ENCODE results near the gene ZNF8. TPM values are rescaled to one million over a fixed set of nuclear protein-coding genes. Genes with fewer than 3 reads are reported as not detected.
"Not testable (repeated sequence)": the region's sequence is repeated elsewhere in the genome, so short reads cannot be mapped to it uniquely, and the experiment has no call there.

Gene ZNF8
- polyA plus RNA-seq, 3 donors, result 6.1 to 6.6 (median 6.5) TPM

DNA sequence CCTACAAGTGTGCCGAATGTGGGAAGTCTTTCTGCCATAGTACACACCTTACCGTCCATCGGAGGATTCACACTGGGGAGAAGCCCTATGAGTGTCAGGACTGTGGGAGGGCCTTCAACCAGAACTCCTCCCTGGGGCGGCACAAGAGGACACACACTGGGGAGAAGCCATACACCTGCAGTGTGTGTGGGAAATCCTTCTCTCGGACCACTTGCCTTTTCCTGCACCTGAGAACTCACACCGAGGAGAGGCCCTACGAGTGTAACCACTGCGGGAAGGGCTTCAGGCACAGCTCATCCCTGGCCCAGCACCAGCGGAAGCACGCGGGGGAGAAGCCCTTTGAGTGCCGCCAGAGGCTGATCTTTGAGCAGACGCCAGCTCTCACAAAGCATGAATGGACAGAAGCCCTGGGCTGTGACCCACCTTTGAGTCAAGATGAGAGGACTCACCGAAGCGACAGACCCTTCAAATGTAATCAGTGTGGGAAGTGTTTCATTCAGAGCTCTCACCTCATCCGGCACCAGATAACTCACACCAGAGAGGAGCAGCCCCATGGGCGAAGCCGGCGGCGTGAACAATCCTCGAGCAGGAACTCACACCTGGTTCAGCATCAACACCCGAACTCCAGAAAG lies 16.1 kb downstream of the ZNF8 start:
- no peak for DNase-seq (ENCODE audit: low read depth in 3 of 3, low spot score in 2 of 3)

DNA sequence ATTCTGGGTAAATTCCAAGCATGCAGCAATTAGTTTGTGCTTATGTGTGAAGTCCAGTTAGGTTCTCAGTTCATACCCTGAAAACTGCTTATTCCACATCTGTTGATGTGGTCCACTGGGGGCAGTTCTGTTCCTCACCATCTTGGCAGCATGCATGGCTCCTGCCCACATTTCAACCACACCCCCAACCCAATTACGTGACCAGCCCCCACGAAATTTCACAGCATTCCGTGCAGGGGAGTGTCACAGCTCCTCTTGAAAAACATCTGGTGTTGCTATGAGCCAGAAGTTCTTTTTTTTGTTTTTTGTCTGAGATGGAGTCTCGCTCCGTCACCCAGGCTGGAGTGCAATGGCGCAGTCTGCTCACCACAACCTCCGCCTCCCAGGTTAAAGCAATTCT lies 17.3 kb downstream of the ZNF8 start:
- no peak for DNase-seq (ENCODE audit: low read depth in 3 of 3, low spot score in 2 of 3)

GRCh38 chr19:58300620-58301019 lies 21.9 kb downstream of the ZNF8 start:
- no peak for DNase-seq (ENCODE audit: low read depth in 3 of 3, low spot score in 2 of 3)

DNA sequence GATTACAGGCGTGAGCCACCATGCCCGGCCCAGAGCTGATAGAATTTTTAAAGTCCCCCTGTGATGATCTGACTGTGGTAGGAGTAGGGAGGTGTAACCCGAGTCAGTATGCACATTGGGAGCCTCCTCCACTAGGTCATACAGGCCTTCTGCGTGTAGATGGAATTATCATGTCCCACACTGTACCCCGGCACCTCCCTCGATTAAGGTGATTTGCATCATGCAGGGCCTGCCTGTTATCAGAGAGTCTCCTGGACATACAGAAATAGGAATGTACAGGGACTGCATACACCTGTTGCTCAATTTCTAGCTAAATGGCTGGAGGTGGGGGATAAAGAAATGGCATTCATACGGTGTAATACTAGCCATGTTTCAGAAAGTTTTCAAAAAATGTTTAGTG lies 25.5 kb downstream of the ZNF8 start:
- DNase-seq (ENCODE audit: low read depth in 3 of 3, low spot score in 2 of 3), result no peak

GRCh38 chr19:58304748-58305064 lies 26.0 kb downstream of the ZNF8 start:
- no peak for DNase-seq (ENCODE audit: low read depth in 3 of 3, low spot score in 2 of 3)

DNA sequence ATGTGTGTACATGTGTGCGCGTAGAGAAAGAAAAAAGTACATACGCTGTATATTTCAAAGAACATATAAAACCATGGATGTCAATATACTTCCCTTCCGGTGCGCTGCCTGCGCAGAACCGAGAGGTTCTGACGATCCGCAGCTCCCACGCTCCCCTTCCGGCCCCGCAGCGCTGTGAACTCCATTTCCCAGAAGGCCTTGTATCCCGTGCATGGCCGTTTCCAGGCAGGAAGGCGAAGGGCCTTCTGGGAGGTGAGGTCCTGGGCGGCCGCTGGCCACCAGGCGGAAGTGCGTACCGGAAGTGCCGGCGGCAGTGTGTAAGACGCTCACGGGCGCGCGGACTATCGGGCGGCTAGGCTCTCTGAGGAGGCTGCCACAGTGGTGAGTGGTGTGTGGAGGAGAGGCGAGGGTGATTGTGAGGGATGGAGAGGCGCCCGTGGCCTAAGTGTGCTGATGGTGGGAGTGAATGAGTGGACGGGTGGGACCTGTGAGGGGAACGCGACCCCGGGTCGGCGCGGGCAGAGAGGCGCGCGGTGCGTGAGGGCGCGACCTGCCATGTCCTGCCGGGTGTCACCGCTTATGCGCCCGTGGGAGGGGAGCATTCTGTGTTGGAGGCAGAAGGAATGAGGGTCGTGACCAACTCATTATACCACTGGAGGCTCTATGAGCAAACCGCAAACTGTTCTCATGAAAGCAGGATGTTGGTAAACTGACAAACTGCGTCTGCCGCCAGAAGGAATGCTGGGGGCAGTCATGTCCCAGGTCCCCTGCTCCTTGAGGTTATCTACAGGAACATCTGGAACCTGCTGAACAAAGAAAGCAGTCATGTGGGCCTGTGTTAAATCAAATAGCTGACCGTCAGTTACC lies 26.5 kb downstream of the ZNF8 start, which contains the start of gene ERVK3-1:
ERVK3-1 (plus strand) TSS at position 313 of the 867 bp plus-strand sequence. CDS start 6,792 bp downstream, outside the sequence.
- peak; percentile 84 to 90 (median 89) for DNase-seq (ENCODE audit: low read depth in 3 of 3, low spot score in 2 of 3)

DNA sequence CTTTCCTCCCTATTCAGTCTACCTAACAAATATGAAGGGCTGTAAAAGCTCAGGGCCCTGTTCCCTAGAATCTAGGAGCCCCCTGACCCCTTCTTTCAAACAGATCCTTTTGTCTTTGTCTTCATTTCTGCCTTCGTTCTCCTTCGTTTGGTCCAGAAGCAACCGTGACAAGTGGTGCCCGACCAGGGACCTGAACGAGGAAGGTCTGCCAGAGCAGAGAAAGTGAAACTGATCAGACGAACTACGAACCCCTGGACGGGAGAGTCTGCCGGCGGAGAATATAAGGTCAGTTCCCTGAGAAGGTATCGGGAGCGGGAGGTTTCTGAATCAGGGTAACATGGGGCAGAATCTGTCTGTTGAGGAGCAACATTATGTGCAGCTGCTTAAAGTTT lies 27.2 kb downstream of the ZNF8 start:
- no peak for DNase-seq (ENCODE audit: low read depth in 3 of 3, low spot score in 2 of 3)

- DNase-seq (ENCODE audit: low read depth in 3 of 3, low spot score in 2 of 3), result no peak
Observed at GRCh38 chr19:58307736-58308135, 29.0 kb downstream of the ZNF8 start.

DNA sequence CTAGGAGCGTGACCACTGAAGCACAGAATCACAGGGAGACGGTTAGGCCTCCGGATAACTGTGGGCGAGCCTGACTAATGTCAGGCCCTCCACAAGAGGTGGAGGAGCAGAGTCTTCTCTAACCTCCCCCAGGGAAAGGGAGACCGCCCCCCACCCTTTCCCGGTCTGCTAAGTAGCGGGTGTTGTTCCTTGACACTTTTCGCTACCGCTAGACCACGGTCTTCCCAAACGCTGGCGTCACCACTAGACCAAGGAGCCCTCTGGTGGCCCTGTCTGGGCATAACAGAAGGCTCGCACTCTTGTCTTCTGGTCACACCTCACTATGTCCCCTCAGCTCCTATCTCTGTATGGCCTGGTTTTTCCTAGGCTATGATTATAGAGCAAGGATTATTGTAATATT lies 31.9 kb downstream of the ZNF8 start:
- DNase-seq (ENCODE audit: low read depth in 3 of 3, low spot score in 2 of 3), result not testable (repeated sequence)

DNA sequence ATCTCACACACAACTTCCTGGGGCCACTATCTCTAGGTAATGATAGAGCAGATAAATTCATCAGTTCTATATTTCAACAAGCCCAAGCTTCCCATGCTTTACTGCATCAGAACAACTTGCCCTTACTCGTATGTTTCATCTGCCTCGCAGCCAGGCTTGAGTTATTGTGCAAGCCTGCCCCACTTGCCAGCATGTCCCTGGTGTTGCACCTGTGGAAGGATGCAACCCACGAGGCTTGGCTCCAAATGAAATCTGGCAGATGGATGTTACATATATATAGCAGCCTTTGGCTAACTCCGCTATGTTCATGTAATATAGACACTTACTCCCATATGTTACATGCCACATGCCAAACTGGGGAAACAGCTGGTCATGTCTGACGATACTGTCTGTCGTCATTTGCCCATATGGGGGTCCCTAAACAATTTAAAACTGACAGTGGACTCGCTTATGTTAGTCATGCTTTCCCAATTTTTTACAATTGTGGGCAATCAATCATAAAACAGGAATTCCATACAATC lies 32.6 kb downstream of the ZNF8 start:
- DNase-seq (ENCODE audit: low read depth in 3 of 3, low spot score in 2 of 3), result no peak

DNA sequence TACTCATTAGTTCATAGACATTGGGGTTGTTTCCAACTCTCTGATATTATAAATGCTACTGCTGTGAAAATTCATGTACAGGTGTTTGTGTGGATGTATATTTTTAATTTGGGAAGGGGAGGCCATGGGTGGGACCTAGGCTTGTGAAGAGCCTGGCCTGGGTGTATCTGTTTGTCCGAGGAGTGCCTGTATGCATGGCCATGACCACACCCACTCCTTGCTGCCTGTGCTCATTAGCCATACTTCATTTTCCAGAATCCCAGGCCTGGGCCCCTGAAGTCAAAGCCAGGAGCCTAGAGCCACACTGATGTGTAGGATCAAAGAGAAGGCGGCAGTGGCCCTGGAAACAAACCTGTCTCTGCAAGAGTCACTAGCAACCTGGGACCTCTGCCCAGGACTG lies 36.8 kb downstream of the ZNF8 start:
- DNase-seq (ENCODE audit: low read depth in 3 of 3, low spot score in 2 of 3), result no peak

GRCh38 chr19:58317476-58318072 lies 38.8 kb downstream of the ZNF8 start:
- DNase-seq (ENCODE audit: low read depth in 3 of 3, low spot score in 2 of 3), result no peak

GRCh38 chr19:58318297-58318696 lies 39.5 kb downstream of the ZNF8 start:
- no peak for DNase-seq (ENCODE audit: low read depth in 3 of 3, low spot score in 2 of 3)

GRCh38 chr19:58319241-58319640 lies 40.5 kb downstream of the ZNF8 start:
- DNase-seq (ENCODE audit: low read depth in 3 of 3, low spot score in 2 of 3), result no peak

GRCh38 chr19:58325311-58326022 lies 46.7 kb downstream of the ZNF8 start:
- DNase-seq (ENCODE audit: low read depth in 3 of 3, low spot score in 2 of 3), result no peak

GRCh38 chr19:58326501-58326913 lies 47.8 kb downstream of the ZNF8 start:
- no peak for DNase-seq (ENCODE audit: low read depth in 3 of 3, low spot score in 2 of 3)

DNA sequence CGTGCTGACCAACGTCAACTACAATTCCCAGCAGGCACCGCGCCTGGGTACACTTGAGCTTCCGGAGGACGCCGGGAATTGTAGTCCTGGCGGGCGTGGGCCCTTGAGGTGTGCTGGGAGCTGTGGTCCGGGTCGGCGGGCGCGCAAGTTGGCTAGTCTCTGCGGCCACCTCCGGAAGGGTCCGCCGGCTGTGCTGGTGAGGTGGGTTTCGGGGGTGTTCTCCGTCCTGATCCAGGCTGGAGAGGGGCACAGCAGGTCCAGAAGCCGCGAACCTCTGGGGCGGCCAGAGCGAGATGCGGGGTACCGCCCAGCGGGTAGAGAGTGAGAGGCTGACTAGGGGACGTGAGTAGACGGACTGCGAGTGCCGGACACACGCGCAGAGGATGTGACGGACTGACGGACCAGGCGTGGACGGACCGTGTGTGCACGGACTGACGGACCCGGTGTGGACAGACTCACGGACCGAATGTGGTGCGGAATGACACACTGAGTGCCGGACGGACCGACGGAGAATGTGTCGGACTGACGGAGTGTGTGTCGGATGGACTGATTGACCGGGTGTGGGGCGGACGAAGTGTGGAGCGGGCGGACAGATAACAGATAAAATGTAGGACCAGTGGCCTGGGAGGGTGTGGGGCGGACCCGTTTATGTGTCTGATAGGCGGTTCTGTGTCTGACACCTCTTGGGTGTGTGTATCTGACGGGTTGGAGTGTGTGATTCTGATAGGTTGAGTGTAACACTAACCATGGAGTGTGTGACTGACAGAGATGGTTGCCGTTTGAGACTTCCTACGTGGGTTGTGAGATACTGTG lies 48.4 kb downstream of the ZNF8 start, which contains the start of gene ZSCAN22:
ZSCAN22 (plus strand) TSS at position 81 of the 813 bp plus-strand sequence. CDS start 7,809 bp downstream, outside the sequence.
- peak; percentile 88 to 97 (median 92) for DNase-seq (ENCODE audit: low read depth in 3 of 3, low spot score in 2 of 3)

DNA sequence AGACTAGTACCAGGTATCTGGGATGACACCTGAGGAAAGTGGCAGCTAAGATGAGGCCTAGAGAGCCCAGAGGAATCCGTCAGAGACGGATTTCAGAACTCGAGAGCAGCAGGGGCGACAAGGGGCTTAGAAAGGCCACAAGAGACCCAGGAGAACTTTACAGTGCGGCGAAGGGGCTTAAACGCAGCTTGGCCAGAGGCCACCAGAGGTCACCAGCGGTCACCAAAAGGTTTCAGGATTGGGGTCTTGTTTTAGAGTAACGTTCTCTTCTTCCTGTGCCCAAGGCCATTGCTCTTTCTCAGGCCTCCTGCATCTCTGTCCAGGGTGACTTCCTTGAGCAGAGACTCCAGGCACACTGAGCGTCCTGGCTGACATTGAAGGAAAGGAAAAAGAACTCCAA lies 50.2 kb downstream of the ZNF8 start:
- no peak for DNase-seq (ENCODE audit: low read depth in 3 of 3, low spot score in 2 of 3)

DNA sequence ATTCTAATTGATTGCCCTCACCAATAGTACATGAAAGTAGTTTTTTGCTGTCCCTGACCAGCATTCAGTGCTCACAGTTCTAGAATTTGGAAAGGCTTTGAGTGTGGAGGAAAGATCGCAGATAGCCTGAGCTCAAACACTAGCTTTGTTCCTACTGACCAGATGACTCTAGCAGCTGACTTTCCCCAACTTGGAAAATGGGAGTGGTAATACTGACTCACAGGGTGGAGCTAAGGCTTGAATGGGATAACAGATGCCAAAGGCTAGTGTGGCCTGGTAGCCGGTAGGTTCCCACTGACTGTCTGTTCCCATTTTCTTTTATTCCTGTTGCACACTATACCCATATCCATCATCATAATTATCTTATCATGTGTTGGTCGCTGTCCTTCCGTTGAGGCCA lies 51.7 kb downstream of the ZNF8 start:
- DNase-seq (ENCODE audit: low read depth in 3 of 3, low spot score in 2 of 3), result no peak

DNA sequence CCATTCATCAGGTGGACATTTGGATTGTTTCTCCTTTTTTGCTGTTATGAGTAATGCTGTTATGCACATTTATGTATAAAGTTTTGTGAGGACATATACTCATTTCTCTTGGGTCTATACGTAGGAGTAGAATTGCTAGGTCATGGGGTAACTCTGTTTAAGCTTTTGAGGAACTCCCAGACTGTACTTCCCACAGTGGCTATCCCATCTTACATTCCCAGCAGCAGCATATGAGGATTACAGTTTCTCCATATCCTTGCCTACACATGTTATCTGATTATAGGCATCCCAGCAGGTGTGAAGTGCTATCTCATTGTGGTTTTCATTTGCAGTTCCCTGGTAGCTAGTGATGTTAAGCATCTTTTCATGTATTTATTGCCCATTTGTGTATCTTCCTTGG lies 53.9 kb downstream of the ZNF8 start:
- no peak for DNase-seq (ENCODE audit: low read depth in 3 of 3, low spot score in 2 of 3)

All from right renal cortex interstitium (tissue), 3 donors.